ENCODE measurements around the gene DOC2B. TPM values are rescaled to one million over a fixed set of nuclear protein-coding genes. Genes with fewer than 3 reads are reported as not detected.
A peak's percentile ranks its signal among the peaks of the same experiment; 100 is the strongest.
"Not testable (repeated sequence)": the region's sequence is repeated elsewhere in the genome, so short reads cannot be mapped to it uniquely, and the experiment has no call there.

The DOC2B gene
- total RNA-seq, 2 experiments from 2014 or later, result not detected

DNA sequence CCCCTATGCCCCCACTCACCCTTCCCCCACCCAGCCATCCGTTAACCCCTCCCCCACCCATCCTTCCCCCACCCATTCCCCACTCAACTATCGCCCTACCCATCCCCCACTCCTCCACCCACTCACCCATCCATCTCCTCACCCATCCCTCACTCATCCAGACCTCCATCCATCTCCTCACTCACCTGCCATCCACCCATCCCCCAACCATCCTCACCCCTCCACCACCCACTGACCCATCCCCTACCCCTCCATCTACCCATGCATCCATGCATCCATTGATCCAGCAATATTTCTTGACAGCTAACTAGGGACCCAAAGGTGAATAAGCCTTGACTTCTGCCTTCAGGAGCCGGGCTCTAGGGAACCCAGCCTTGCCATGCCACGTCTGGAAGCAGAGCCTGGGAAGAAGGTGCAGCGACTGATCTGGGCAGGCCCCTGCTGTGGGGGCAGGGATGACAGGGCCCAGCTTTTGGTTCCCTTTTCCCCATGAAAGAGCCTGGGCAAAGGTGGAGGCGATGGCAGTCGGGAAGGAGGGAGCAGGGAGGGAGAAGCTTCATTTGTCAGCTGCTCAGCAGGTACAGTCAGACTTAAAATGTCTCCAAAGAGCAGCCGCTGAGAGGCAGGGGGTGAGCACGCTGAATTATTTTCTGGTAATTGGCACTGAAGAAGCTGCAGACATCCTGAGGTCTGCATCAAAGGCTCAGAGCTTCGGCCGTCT lies 23.1 kb upstream of the DOC2B start:
- no peak for ATAC-seq (ENCODE audit: low read depth)
- POLR2A ChIA-PET, result no interaction called here

DNA sequence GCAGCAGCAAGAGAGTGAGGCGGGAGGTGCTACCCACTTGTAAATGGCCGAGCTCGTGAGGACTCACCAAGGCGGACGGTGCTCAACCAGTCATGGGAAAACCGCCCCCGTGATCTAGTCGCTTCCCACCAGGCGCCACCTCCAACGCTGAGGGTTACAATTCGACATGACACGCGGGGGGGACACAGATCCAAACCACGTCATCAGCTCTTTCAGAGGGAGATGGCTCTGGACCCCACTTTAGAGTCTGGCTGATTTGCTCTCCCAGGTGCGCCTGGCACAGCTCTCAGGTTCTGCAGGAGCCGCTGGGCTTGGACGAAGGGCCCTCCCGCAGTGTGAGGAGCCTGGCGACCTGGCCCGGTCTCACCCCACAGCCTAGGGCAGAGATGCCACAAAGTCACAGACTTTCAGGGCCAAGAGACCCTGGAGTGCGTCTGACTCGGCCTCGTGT lies 21.1 kb upstream of the DOC2B start:
- ATAC-seq (ENCODE audit: low read depth) (no peak), DNase-seq (no peak)
- no peak overlapping the region for H3K27ac Mint-ChIP-seq
- H3K4me3 Mint-ChIP-seq, result no peak overlapping the region
- H3K9me3 Mint-ChIP-seq, result no peaks in the 10 kb centered on the region
- no peaks in the 10 kb centered on the region for H3K4me1 Mint-ChIP-seq
- no peaks in the 10 kb centered on the region for H3K36me3 Mint-ChIP-seq
- H3K27me3 Mint-ChIP-seq, result peaks cover 3% of the 10 kb centered on the region
- POLR2A ChIA-PET, result no interaction called here

More for the DNA sequence above, 23.1 kb upstream of the DOC2B start:
- peaks cover 5% of the 10 kb centered on the region for H3K27me3 Mint-ChIP-seq
- H3K36me3 Mint-ChIP-seq, result no peaks in the 10 kb centered on the region
- no peak overlapping the region for H3K4me3 Mint-ChIP-seq
- DNase-seq, result no peak
- H3K27ac Mint-ChIP-seq, result no peak overlapping the region
- no peaks in the 10 kb centered on the region for H3K9me3 Mint-ChIP-seq
- no peaks in the 10 kb centered on the region for H3K4me1 Mint-ChIP-seq

DNA sequence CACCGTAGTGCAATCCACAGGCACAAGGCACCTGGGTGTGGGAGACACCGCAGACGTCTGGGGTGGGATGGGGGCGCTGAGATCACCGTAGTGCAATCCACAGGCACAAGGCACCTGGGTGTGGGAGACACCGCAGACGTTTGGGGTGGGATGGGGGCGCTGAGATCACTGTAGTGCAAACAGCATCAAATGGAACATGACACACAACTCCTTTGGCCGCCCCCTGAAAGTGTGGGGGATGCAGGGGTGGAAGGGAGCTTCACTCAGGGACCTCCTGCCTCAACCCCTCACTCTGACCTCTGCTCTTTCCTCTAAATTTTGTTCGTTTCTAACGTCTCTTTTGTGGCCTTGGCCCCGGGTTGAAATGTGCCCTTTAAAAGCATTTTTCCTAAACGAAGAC lies 20.3 kb upstream of the DOC2B start:
- ATAC-seq (ENCODE audit: low read depth); H3K4me1 Mint-ChIP-seq; H3K36me3 Mint-ChIP-seq; H3K9me3 Mint-ChIP-seq; H3K27ac Mint-ChIP-seq; DNase-seq; H3K27me3 Mint-ChIP-seq; POLR2A ChIA-PET; H3K4me3 Mint-ChIP-seq: not testable (repeated sequence)

DNA sequence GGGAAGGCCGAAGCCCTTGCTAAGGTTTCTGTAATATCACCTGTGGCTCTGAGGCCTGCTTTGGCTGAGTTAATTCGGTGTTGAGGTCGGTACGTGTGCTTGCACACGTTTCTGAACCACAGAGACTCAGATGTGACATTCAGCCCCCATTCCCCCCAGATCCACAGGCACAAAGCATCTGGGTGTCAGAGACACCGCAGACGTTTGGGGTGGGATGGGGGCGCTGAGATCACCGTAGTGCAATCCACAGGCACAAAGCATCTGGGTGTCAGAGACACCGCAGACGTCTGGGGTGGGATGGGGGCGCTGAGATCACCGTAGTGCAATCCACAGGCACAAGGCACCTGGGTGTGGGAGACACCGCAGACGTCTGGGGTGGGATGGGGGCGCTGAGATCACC lies 19.8 kb upstream of the DOC2B start:
- H3K4me1 Mint-ChIP-seq; DNase-seq; H3K4me3 Mint-ChIP-seq; H3K27me3 Mint-ChIP-seq; H3K27ac Mint-ChIP-seq; POLR2A ChIA-PET; H3K36me3 Mint-ChIP-seq; H3K9me3 Mint-ChIP-seq; ATAC-seq (ENCODE audit: low read depth): not testable (repeated sequence)

DNA sequence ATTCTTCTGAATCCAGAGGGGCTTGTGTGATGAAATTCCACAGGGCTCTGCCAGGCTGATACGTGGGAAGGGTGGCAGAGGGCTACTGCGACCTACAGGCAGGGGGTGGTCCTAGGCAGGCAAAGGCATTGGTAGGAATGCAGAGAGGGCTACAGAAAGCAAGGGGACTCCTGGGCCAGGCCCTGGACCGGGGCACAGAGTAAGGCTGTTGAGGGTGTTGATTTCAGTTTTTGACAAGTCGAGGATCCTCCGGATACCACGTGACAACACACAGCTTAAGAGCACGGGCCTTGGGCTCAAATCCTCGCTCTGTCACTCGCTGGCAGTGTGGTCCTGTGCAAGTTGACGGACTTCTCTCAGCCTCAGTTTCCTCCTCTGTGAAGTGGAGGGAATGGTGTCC lies 19.1 kb upstream of the DOC2B start:
- no peaks in the 10 kb centered on the region for H3K9me3 Mint-ChIP-seq
- H3K36me3 Mint-ChIP-seq, result no peaks in the 10 kb centered on the region
- no peaks in the 10 kb centered on the region for H3K4me1 Mint-ChIP-seq
- no peak overlapping the region for H3K4me3 Mint-ChIP-seq
- ATAC-seq (ENCODE audit: low read depth) (no peak), DNase-seq (no peak)
- POLR2A ChIA-PET, result no interaction called here
- peaks cover 2% of the 10 kb centered on the region for H3K27me3 Mint-ChIP-seq
- no peak overlapping the region for H3K27ac Mint-ChIP-seq

DNA sequence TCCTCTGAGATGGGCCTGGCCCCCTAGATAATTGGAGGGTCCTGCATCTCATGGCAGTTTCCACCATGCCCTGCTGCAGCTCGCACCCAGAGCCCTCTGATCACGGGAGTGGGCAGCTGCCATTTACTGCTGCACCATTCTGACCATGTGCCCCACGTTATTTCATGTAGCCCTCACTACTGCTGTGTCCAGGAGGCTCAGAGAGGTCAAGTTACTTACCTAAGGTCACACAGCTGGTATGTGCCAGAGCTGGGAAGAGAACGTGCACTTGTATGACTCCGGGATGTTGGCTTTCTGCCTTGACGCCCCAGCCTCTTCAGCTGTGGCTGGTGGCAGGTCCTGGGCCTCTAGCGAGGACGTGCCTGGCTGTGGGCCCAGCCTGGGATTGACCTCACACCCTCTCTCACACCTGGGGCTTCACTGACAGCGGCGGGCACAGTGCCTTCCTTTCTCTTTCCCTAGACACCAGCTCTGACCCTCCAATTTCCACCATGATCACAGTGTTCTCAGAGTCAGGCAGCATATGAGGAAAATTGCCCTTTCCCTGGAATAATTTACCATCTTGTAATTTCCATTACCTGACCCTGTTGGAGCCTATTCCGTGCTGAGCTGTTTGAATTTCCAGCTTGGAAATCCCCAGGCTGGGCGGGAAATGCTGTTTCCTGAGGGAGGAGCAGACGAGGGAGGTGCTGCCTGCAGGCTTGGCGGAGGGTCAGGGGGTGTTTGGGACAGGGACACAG lies 18.5 kb upstream of the DOC2B start:
- no peaks in the 10 kb centered on the region for H3K9me3 Mint-ChIP-seq
- H3K4me1 Mint-ChIP-seq, result no peaks in the 10 kb centered on the region
- no peaks in the 10 kb centered on the region for H3K36me3 Mint-ChIP-seq
- peak overlapping the region; percentile 4 for H3K27ac Mint-ChIP-seq
- H3K27me3 Mint-ChIP-seq, result no peaks in the 10 kb centered on the region
- no peak overlapping the region for H3K4me3 Mint-ChIP-seq
- ATAC-seq (ENCODE audit: low read depth), result no peak
- DNase-seq, result no peak
- POLR2A ChIA-PET, result no interaction called here

DNA sequence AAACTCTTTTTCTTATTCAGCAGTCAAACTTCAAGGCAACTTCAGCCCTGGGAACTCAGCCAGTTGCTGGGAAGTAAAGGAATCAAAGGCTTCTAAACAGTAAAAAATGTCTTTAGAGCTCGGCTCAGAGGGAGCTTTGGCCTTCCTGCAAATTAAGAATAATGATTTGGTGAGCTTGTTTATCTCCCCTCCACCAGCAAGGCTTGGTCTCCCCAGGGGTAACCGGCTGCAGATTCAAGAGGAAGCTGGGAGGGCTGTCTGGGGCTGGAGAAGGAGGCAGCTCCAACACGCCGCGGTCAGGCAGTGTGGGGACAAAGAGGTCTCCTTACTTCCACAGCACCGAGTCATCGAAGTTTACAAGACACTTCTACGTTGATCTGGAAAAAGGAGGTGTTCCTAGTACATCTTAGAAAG lies 17.7 kb upstream of the DOC2B start:
- Mint-ChIP-seq H3K27me3 (no peaks in the 10 kb centered on the region), H3K4me3 (no peak overlapping the region), H3K9me3 (no peaks in the 10 kb centered on the region), H3K4me1 (no peaks in the 10 kb centered on the region), H3K36me3 (no peaks in the 10 kb centered on the region), H3K27ac (no peak overlapping the region)
- ATAC-seq (ENCODE audit: low read depth) (no peak), DNase-seq (no peak)
- POLR2A ChIA-PET, result no interaction called here

DNA sequence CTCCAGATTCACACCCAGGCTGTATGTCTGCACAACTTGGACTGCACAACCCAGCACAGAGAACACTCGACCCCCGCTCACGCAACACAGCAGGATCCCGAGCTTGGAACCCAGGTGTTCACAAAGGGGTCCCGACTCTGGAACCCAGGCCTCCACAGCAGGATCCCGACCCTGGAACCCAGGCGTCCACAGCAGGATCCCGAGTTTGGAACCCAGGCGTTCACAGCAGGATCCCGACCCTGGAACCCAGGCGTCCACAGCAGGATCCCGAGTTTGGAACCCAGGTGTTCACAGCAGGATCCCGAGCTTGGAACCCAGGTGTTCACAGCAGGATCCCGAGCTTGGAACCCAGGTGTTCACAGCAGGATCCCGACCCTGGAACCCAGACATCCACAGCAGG lies 16.8 kb upstream of the DOC2B start:
- H3K4me1 Mint-ChIP-seq; H3K36me3 Mint-ChIP-seq; DNase-seq; H3K4me3 Mint-ChIP-seq; ATAC-seq (ENCODE audit: low read depth); H3K27me3 Mint-ChIP-seq; H3K27ac Mint-ChIP-seq; H3K9me3 Mint-ChIP-seq; POLR2A ChIA-PET: not testable (repeated sequence)

DNA sequence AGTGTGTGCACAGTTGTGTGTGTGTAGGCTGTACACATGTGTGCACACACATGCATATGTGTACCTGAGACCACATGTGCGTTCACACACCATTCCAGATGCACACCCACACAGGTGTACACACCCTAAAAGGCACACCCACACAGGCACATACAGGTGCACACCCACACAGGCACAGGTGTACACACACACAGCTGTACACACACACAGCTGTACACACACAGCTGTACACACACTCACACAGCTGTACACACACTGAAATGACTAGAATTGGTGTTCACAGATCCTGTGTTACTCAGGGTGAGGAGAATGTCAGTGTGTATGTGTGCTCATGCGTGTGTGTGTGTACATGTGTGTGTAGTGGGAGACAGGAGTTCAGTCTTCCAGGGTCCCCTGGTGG lies 15.9 kb upstream of the DOC2B start:
- DNase-seq (no peak), ATAC-seq (ENCODE audit: low read depth) (no peak)
- Mint-ChIP-seq H3K27me3 (no peaks in the 10 kb centered on the region), H3K4me3 (no peak overlapping the region), H3K27ac (no peak overlapping the region), H3K36me3 (no peaks in the 10 kb centered on the region), H3K9me3 (no peaks in the 10 kb centered on the region), H3K4me1 (no peaks in the 10 kb centered on the region)
- POLR2A ChIA-PET, result no interaction called here

DNA sequence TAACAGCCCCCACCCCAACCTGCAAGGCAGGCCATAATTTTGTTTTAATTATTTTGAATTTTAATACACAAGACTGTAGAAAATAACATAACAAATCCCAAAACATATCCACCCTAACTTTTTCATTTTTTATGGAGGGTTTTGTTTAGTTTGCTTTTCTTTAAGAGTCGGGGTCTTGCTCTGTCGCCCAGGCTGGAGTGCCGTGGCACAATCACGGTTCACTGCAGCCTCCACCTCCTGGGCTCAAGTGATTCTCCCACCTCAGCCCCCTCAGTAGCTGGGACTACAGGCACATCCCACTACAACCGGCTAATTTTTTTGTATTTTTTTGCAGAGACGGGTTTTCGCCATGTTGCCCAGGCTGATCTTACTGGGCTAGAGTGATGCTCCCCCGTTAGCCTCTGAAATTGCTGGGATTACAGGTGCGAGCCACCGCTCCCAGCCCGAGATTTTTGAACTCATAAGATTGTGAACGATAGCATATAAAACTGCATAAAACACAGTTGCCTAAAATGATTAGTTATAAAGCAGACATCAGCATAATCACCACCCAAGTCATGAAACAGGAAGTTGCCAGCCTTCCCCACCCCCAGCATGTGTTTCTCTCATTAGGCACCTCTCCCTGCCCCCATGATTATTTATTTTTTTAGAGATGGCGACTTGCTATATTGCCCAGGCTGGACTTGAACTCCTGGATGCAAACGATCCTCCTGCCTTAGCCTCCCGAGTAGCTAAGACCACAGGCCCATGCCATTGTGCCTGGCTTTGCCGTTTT lies 13.6 kb upstream of the DOC2B start:
- no peaks in the 10 kb centered on the region for H3K4me1 Mint-ChIP-seq
- H3K9me3 Mint-ChIP-seq, result no peaks in the 10 kb centered on the region
- H3K27ac Mint-ChIP-seq, result no peak overlapping the region
- no peak overlapping the region for H3K4me3 Mint-ChIP-seq
- no peaks in the 10 kb centered on the region for H3K36me3 Mint-ChIP-seq
- DNase-seq, result no peak
- no peak for ATAC-seq (ENCODE audit: low read depth)
- POLR2A ChIA-PET, result no interaction called here
- H3K27me3 Mint-ChIP-seq, result no peaks in the 10 kb centered on the region

DNA sequence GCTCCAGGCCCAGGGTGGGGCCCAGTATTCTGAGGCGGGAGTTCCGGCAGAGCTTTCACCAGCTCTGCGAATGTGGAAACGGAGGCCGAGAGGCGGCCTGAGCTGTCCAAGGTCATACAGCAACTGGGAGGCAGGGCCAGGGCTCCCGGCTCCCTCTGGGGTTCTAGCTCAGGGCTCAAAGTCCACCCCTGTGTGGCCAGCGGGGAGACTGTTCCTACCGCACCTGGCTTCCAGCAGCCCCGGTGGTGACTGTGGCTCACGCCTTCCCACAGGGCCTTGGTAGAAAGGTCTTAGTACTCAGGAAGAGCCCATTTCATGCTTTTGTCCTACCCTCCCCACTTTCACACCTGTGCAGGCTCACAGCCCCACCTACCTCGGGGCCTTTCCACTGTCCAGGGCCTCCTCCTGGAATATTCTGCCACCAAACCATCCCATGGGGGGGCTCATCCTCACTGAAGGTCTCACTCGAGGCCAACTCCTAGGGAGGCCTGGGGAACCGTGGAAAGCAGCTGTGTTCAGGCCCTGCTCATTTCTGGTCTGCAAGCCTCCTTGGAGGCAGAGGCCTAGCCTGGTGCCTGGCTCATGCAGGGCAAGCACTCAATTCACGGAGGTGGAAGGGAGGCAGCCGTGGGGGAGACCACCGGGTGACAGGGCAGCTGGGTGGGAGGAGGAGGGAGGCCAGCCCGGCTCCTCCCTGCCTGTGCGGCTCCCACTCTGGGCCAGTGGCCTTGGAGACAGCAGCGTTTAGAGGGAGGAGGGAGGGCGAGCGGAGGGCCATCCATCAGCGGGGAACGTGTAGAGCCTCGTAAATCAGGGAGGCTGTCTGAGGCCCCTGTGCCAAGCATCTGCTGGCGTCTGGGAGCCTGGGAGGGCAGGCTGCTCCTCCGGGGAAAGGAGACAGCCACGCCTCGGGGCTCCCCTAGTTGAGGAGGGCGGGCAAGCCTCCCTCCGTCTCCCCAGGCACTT lies 12.7 kb upstream of the DOC2B start:
- DNase-seq, result no peak
- peaks cover 5% of the 10 kb centered on the region for H3K27me3 Mint-ChIP-seq
- no peaks in the 10 kb centered on the region for H3K4me1 Mint-ChIP-seq
- ATAC-seq (ENCODE audit: low read depth), result no peak
- H3K27ac Mint-ChIP-seq, result no peak overlapping the region
- no peak overlapping the region for H3K4me3 Mint-ChIP-seq
- H3K36me3 Mint-ChIP-seq, result no peaks in the 10 kb centered on the region
- H3K9me3 Mint-ChIP-seq, result no peaks in the 10 kb centered on the region
- POLR2A ChIA-PET, result no interaction called here

DNA sequence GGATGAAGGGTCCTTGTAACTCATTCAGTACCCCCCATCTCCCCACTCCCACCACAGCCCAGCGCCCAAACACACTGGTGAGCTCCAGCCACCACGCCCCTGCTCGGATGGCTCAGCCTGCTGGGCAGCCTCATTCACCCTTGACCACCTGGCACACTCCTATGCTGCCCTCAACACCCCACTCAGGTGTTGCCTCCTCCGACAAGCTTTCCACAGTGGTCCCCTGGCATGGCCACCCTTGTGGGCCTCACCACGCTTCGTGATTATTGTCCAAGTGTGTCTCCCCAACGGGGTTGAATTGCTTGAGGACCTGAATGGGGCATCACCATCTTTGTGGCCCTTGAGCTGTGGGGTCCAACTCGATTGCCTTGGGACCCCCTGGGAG lies 12.0 kb upstream of the DOC2B start:
- Mint-ChIP-seq H3K27ac (no peak overlapping the region), H3K4me3 (no peak overlapping the region), H3K9me3 (no peaks in the 10 kb centered on the region), H3K4me1 (no peaks in the 10 kb centered on the region), H3K27me3 (peaks cover 5% of the 10 kb centered on the region), H3K36me3 (no peaks in the 10 kb centered on the region)
- no peak for DNase-seq
- POLR2A ChIA-PET, result no interaction called here
- no peak for ATAC-seq (ENCODE audit: low read depth)

Measured in activated naive CD8-positive, alpha-beta T cell treated with anti-CD3 and anti-CD28 coated beads, Interleukin-2, amount 10 ng/mL, durations not matched to agents 7 days and 5 days (primary cell).